H1 (cell line): ENCODE data around the gene ZGRF1. TPM values are rescaled to one million over a fixed set of nuclear protein-coding genes. Genes with fewer than 3 reads are reported as not detected.

Source experiments
- CTCF ChIA-PET: fragments of 300-600 bp; sonication (Branson Sonifier 250); formaldehyde crosslinking; loops from one replicate; lab custom pipeline; 2021; ENCODE audit not compliant: partially characterized antibody; lab: Charles Lee
- POLR2A ChIA-PET: fragments of 300-600 bp; sonication (Branson Sonifier 250); formaldehyde crosslinking; loops from one replicate; lab custom pipeline; 2021; ENCODE audit warnings: inconsistent platforms; ENCODE audit not compliant: partially characterized antibody; lab: Charles Lee
- DNase-seq, 2 experiments: peaks; one replicate each; pipeline versions ENCODE4 v3.0.0 to v3.0.0-alpha.2; 2010 to 2022; ENCODE audit warnings: low spot score in 2 of 2, low read depth in 1 of 2, mixed read lengths in 1 of 2
- FAIRE-seq: peaks from 2 replicates; lab custom pipeline; 2011; peaks lifted over from hg19 to GRCh38; lab: Jason Lieb, UNC
- H2AFZ ChIP-seq: 2 replicates; pipeline ENCODE4 v1.8.1; 2012; ENCODE audit warnings: low read length, inconsistent platforms
- H2AK5ac ChIP-seq: 2 replicates; pipeline ENCODE4 v1.6.1; 2013; ENCODE audit warnings: low read depth, low read length
- H2BK120ac ChIP-seq: replicated peaks from 2 replicates; pipeline ENCODE3; 2013; ENCODE audit warnings: low read depth, low read length, inconsistent platforms
- H2BK12ac ChIP-seq: 2 replicates; pipeline ENCODE4 v1.6.1; 2013; ENCODE audit warnings: low read depth, low read length
- H2BK15ac ChIP-seq: 2 replicates; pipeline ENCODE4 v1.6.1; 2013; ENCODE audit warnings: low read length
- H2BK20ac ChIP-seq: 2 replicates; pipeline ENCODE4 v1.6.1; 2013; ENCODE audit warnings: low read length
- H2BK5ac ChIP-seq: 2 replicates; pipeline ENCODE4 v1.6.1; 2013; ENCODE audit warnings: low read depth, low read length
- H3K14ac ChIP-seq: 2 replicates; pipeline ENCODE4 v1.6.1; 2013; ENCODE audit warnings: inconsistent platforms; ENCODE audit not compliant: insufficient read length
- H3K18ac ChIP-seq: 2 replicates; pipeline ENCODE4 v1.6.1; 2013; ENCODE audit warnings: low read length; ENCODE audit errors: extremely low read depth
- H3K23ac ChIP-seq: 2 replicates; pipeline ENCODE4 v1.6.1; 2013; ENCODE audit warnings: inconsistent platforms; ENCODE audit not compliant: insufficient read length
- H3K23me2 ChIP-seq: 2 replicates; pipeline ENCODE4 v1.6.1; 2013; ENCODE audit warnings: low read depth, low read length
- H3K27ac ChIP-seq: 2 replicates; pipeline ENCODE4 v1.6.1; 2011; ENCODE audit warnings: low read depth, low read length, inconsistent platforms
- H3K27me3 ChIP-seq, 4 experiments: replicated peaks in 1 of 4; 1 replicate in 1 of 4; 2 replicates in 3 of 4; pipeline versions ENCODE4 v1.6.1 to v1.8.1; 2011 to 2013; ENCODE audit warnings: low read length in 3 of 4, mild to moderate bottlenecking in 3 of 4, inconsistent platforms in 2 of 4, mixed read lengths in 2 of 4, moderate library complexity in 1 of 4; ENCODE audit not compliant: control insufficient read depth in 3 of 4, insufficient read depth in 3 of 4; ENCODE audit errors: extremely low read depth in 1 of 4
- H3K36me3 ChIP-seq, 4 experiments: 2 replicates each; pipeline versions ENCODE4 v1.6.1 to v1.8.1; 2011 to 2013; ENCODE audit warnings: mild to moderate bottlenecking in 4 of 4, low read length in 3 of 4, moderate library complexity in 2 of 4, control low read depth in 1 of 4, inconsistent platforms in 1 of 4; ENCODE audit not compliant: insufficient read depth in 4 of 4, control insufficient read depth in 2 of 4
- H3K4ac ChIP-seq: replicated peaks from 2 replicates; pipeline ENCODE3; 2013; ENCODE audit warnings: low read length, low read depth, mixed read lengths, inconsistent platforms; ENCODE audit not compliant: insufficient read length
- H3K4me1 ChIP-seq, 4 experiments: replicated peaks in 1 of 4; 1 replicate in 1 of 4; 2 replicates in 3 of 4; pipeline versions ENCODE4 v1.6.1 to v1.8.1; 2011 to 2013; ENCODE audit warnings: low read length in 3 of 4, inconsistent platforms in 2 of 4, mixed read lengths in 1 of 4; ENCODE audit not compliant: insufficient read depth in 4 of 4, control insufficient read depth in 3 of 4
- H3K4me2 ChIP-seq, 2 experiments: 2 replicates each; pipeline versions ENCODE4 v1.6.1 to v1.8.1; 2011 to 2013; ENCODE audit warnings: low read depth in 2 of 2, low read length in 2 of 2, control low read depth in 1 of 2, inconsistent platforms in 1 of 2, mild to moderate bottlenecking in 1 of 2; ENCODE audit not compliant: insufficient read depth in 1 of 2
- H3K4me3 ChIP-seq, 4 experiments: fragments of 200-600, 300-600 bp in 1 of 4; sonication (generic), shearing (Covaris generic), sonication (Bioruptor Twin) in 1 of 4; 2 replicates each; pipeline versions ENCODE4 v1.5.1 to v1.8.1; 2011 to 2016; ENCODE audit warnings: low read length in 4 of 4, low read depth in 3 of 4, control low read depth in 2 of 4, inconsistent platforms in 2 of 4, mild to moderate bottlenecking in 2 of 4, mixed read lengths in 1 of 4, moderate library complexity in 1 of 4; ENCODE audit not compliant: insufficient read depth in 2 of 4; ENCODE audit errors: extremely low read depth in 1 of 4
- H3K56ac ChIP-seq: replicated peaks from 2 replicates; pipeline ENCODE3; 2013; ENCODE audit warnings: low read depth, mild to moderate bottlenecking, mixed read lengths, low read length, inconsistent platforms; ENCODE audit not compliant: insufficient read length
- H3K79me1 ChIP-seq: 2 replicates; pipeline ENCODE4 v1.6.1; 2013; ENCODE audit warnings: low read depth, low read length, control low read depth
- H3K79me2 ChIP-seq, 2 experiments: 2 replicates each; pipeline versions ENCODE4 v1.6.1 to v1.8.1; 2012 to 2013; ENCODE audit warnings: low read length in 2 of 2, mild to moderate bottlenecking in 2 of 2, inconsistent platforms in 1 of 2; ENCODE audit not compliant: insufficient read depth in 2 of 2, control insufficient read depth in 1 of 2
- H3K9ac ChIP-seq, 4 experiments: replicated peaks in 1 of 4; 1 replicate in 1 of 4; 2 replicates in 3 of 4; pipeline versions ENCODE4 v1.6.1 to v1.8.1; 2011 to 2013; ENCODE audit warnings: low read depth in 3 of 4, low read length in 3 of 4, control low read depth in 2 of 4, mild to moderate bottlenecking in 2 of 4, moderate library complexity in 2 of 4, inconsistent platforms in 1 of 4; ENCODE audit errors: extremely low read depth in 1 of 4
- H3K9me3 ChIP-seq, 2 experiments: 2 replicates each; pipeline versions ENCODE4 v1.6.1 to v1.8.1; 2012 to 2013; ENCODE audit warnings: mild to moderate bottlenecking in 2 of 2, moderate library complexity in 2 of 2, control low read depth in 1 of 2, inconsistent platforms in 1 of 2, low read depth in 1 of 2, low read length in 1 of 2, mixed read lengths in 1 of 2; ENCODE audit not compliant: insufficient read depth in 2 of 2
- H4K20me1 ChIP-seq, 2 experiments: replicated peaks in 1 of 2; 2 replicates each; pipeline versions ENCODE3 to v1.8.1; 2011 to 2013; ENCODE audit warnings: inconsistent platforms in 2 of 2, low read length in 2 of 2, mild to moderate bottlenecking in 1 of 2; ENCODE audit not compliant: insufficient read depth in 2 of 2, control insufficient read depth in 1 of 2
- H4K5ac ChIP-seq: 2 replicates; pipeline ENCODE4 v1.6.1; 2013; ENCODE audit warnings: low read length, low read depth, mixed read lengths, inconsistent platforms; ENCODE audit not compliant: insufficient read length
- H4K8ac ChIP-seq: 2 replicates; pipeline ENCODE4 v1.8.0; 2013; ENCODE audit warnings: mild to moderate bottlenecking, moderate library complexity, low read length, inconsistent platforms; ENCODE audit not compliant: insufficient read depth; ENCODE audit errors: extremely low read depth
- H4K91ac ChIP-seq: replicated peaks from 2 replicates; pipeline ENCODE3; 2013; ENCODE audit warnings: low read length, mixed read lengths, inconsistent platforms; ENCODE audit not compliant: insufficient read length
- CBX8 ChIP-seq: fragments of 300-800, 300-1000 bp; sonication (generic); IDR thresholded peaks from 2 replicates; pipeline ENCODE4 v1.7.1; 2016; ENCODE audit warnings: low read depth, low read length, borderline replicate concordance
- FOSL1 ChIP-seq: IDR thresholded peaks from 2 replicates; pipeline ENCODE4 v1.6.1; 2011; ENCODE audit warnings: mild to moderate bottlenecking, low read depth, low read length, moderate library complexity; ENCODE audit not compliant: insufficient read depth
- KDM1A ChIP-seq: fragments of 200-600, 300-600 bp; sonication (generic); IDR thresholded peaks from 2 replicates; pipeline ENCODE4 v1.7.1; 2016; ENCODE audit warnings: mild to moderate bottlenecking, low read length, borderline replicate concordance
- POLR2A ChIP-seq, 2 experiments: IDR thresholded peaks; 1 replicate in 1 of 2; 2 replicates in 1 of 2; pipeline ENCODE4 v1.6.1; 2011; ENCODE audit warnings: low read depth in 2 of 2, low read length in 2 of 2, mild to moderate bottlenecking in 2 of 2; ENCODE audit errors: control extremely low read depth in 1 of 2
- POLR2AphosphoS5 ChIP-seq: IDR thresholded peaks from 2 replicates; pipeline ENCODE4 v1.6.1; 2011; ENCODE audit warnings: low read depth, low read length
- WGBS, 2 experiments: shearing (Covaris generic) in 1 of 2; methylation state at CpG; one replicate each; pipeline versions ENCODE4 v1.1.6 to v1.1.7; 2013 to 2015; ENCODE audit warnings: low lambda C conversion rate in 2 of 2, mixed read lengths in 2 of 2, inconsistent platforms in 1 of 2, low coverage in 1 of 2, missing lambda C conversion rate in 1 of 2; ENCODE audit not compliant: insufficient replicate concordance in 2 of 2, insufficient coverage in 1 of 2, insufficient read length in 1 of 2; ENCODE audit errors: extremely low coverage in 1 of 2, missing lambda C conversion rate in 1 of 2; 5-methylcytosine and 5-hydroxymethylcytosine counted together
- polyA plus RNA-seq, 7 experiments: library from polyadenylated mRNA; depleted of rRNA in 3 of 7; stranded (reverse) in 5 of 7; unstranded in 2 of 7; fragments of >200 nt in 5 of 7; fragments of 200-250 nt in 2 of 7; gene quantifications; 1 replicate in 5 of 7; 2 replicates in 1 of 7; 4 replicates in 1 of 7; pipeline versions ENCODE4 v1.2.1 to v1.2.3, GENCODE V29; 2011 to 2013; ENCODE audit warnings: missing spikeins in 2 of 7, mixed read lengths in 2 of 7
- total RNA-seq: library from RNA; stranded (reverse); fragmentation: NEBNext Ultra II Directional; extraction: Animal tissue kit (Norgen Biotek cat#: 25700); gene quantifications from 2 replicates; pipeline ENCODE4 v1.2.1, GENCODE V29; 2021
- TF ChIP-seq, protein P1 (sequence below): IDR thresholded peaks from 2 replicates; pipeline ENCODE4 v1.6.1; 2012; ENCODE audit warnings: low read length, inconsistent platforms

ZGRF1 gene
- total and polyA plus RNA-seq, 2 of the 8 experiments (the other 6 are each of a cell fraction or from before 2014, with no cell fraction given): 12.0 to 44.6 TPM

DNA sequence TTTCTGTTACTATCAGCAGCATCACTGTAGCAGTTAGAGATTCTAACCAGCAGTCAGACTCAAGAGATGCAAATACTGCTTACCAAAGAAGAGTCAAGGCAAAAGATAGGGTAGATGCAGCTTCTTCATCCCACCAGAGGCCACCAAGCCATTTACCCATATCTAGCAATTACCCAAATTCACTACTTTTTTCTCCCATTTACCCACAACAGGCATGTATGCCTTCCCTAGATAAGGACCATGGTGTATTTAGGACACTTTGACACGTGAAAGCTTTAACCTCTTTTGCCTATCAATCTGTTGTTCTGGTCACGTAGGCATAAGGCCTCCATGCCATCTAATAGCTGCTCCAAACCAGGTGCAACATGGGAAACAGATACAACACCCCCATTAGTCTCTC, 5.8 kb upstream of the ZGRF1 start:
- H3K4me1 ChIP-seq: peaks cover 0 to 9% (median 1%) of the 10 kb centered on the region in 4 experiments; a peak in 1 of 7 replicates
- no peak overlapping the region for H2BK120ac ChIP-seq
- ChIA-PET POLR2A (interaction anchor here (0.7 to 9.8 kb wide), 8 partner anchors 9 to 134 kb away, joined by 3 to 612 read pairs (median 16); no protein-coding TSS in a partner anchor), CTCF (interaction anchor here (0.6 to 5.0 kb wide), 10 partner anchors 39 to 302 kb away, joined by 3 to 36 read pairs (median 4); no protein-coding TSS in a partner anchor)
- no peak overlapping the region for H4K5ac ChIP-seq
- peaks cover 8% of the 10 kb centered on the region; the same call in 1 of the 2 replicates for H3K79me1 ChIP-seq
- no peak for TF ChIP-seq CBX8
- TF ChIP-seq POLR2AphosphoS5: no peak; the same call in 1 of the 2 replicates
- no peak for TF ChIP-seq KDM1A
- TF ChIP-seq FOSL1: no peak
- TF ChIP-seq, protein P1, sequence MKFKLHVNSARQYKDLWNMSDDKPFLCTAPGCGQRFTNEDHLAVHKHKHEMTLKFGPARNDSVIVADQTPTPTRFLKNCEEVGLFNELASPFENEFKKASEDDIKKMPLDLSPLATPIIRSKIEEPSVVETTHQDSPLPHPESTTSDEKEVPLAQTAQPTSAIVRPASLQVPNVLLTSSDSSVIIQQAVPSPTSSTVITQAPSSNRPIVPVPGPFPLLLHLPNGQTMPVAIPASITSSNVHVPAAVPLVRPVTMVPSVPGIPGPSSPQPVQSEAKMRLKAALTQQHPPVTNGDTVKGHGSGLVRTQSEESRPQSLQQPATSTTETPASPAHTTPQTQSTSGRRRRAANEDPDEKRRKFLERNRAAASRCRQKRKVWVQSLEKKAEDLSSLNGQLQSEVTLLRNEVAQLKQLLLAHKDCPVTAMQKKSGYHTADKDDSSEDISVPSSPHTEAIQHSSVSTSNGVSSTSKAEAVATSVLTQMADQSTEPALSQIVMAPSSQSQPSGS: no peak
- TF ChIP-seq POLR2A (IDR thresholded peaks at IDR 0.05; ENCODE audit: control extremely low read depth in 1 of 2, low read depth in 2 of 2, low read length in 2 of 2): peak in 1 of 2 experiments; percentile 10; a peak in 1 of 3 replicates
- H3K18ac ChIP-seq: no peak overlapping the region
- DNase-seq (no peak), FAIRE-seq (peak; percentile 45)
- H3K27ac ChIP-seq: no peak overlapping the region
- no peak overlapping the region for H3K56ac ChIP-seq
- H2BK12ac ChIP-seq: no peak overlapping the region
- no peak overlapping the region for H3K23ac ChIP-seq
- no peak overlapping the region for H3K14ac ChIP-seq
- no peak overlapping the region for H2BK5ac ChIP-seq
- H3K79me2 ChIP-seq: peaks cover 10 to 64% of the 10 kb centered on the region in 2 experiments; a peak in 3 of 4 replicates
- H2BK20ac ChIP-seq: no peak overlapping the region
- H4K8ac ChIP-seq: no peak overlapping the region
- no peak overlapping the region for H4K91ac ChIP-seq
- no peak overlapping the region for H3K4me3 ChIP-seq
- 89% methylated on average over 2 of the region's 2 CpGs; no CpG with 5 or more reads in 1 of the 2 experiments for WGBS, 2 experiments
- no peaks in the 10 kb centered on the region for H3K27me3 ChIP-seq
- H2AFZ ChIP-seq: no peak overlapping the region
- H2AK5ac ChIP-seq: no peak overlapping the region
- H3K9ac ChIP-seq: no peak overlapping the region
- no peaks in the 10 kb centered on the region for H4K20me1 ChIP-seq
- peaks cover 4 to 47% (median 16%) of the 10 kb centered on the region in 4 experiments; a peak in 6 of 8 replicates for H3K36me3 ChIP-seq
- no peak overlapping the region; a peak in 1 of 4 replicates for H3K4me2 ChIP-seq
- no peaks in the 10 kb centered on the region; the same call in 1 of the 2 replicates for H3K23me2 ChIP-seq
- no peaks in the 10 kb centered on the region for H3K9me3 ChIP-seq
- no peak overlapping the region for H3K4ac ChIP-seq
- no peak overlapping the region for H2BK15ac ChIP-seq
